H9 (cell line): Measurements from ENCODE around the gene ERC2. TPM values are rescaled to one million over a fixed set of nuclear protein-coding genes. Genes with fewer than 3 reads are reported as not detected.

Experiments
- DNase-seq: peaks from one replicate; pipeline ENCODE4 v3.0.0-alpha.2; 2017
- H2AFZ ChIP-seq: one replicate; pipeline ENCODE4 v1.6.1; 2013; ENCODE audit warnings: mild to moderate bottlenecking, low read length, control low read depth, moderate library complexity
- H2AK5ac ChIP-seq: 2 replicates; pipeline ENCODE4 v1.6.1; 2013; ENCODE audit warnings: low read length, control low read depth, mixed read lengths; ENCODE audit not compliant: insufficient read length
- H2BK120ac ChIP-seq: one replicate; pipeline ENCODE4 v1.6.1; 2013; ENCODE audit warnings: low read depth, mild to moderate bottlenecking, low read length, control low read depth, inconsistent platforms; ENCODE audit not compliant: poor library complexity, severe bottlenecking
- H2BK12ac ChIP-seq: 2 replicates; pipeline ENCODE4 v1.6.1; 2013; ENCODE audit warnings: low read length, control low read depth, mixed read lengths, low read depth; ENCODE audit not compliant: insufficient read length
- H2BK15ac ChIP-seq: 2 replicates; pipeline ENCODE4 v1.6.1; 2013; ENCODE audit warnings: low read depth, low read length, control low read depth
- H2BK20ac ChIP-seq: one replicate; pipeline ENCODE4 v1.6.1; 2013; ENCODE audit warnings: low read depth, mild to moderate bottlenecking, low read length, control low read depth, inconsistent platforms; ENCODE audit not compliant: poor library complexity, severe bottlenecking
- H2BK5ac ChIP-seq: 2 replicates; pipeline ENCODE4 v1.6.1; 2013; ENCODE audit warnings: low read length, control low read depth, mixed read lengths; ENCODE audit not compliant: insufficient read length
- H3K14ac ChIP-seq: 2 replicates; pipeline ENCODE4 v1.6.1; 2013; ENCODE audit warnings: low read length, control low read depth; ENCODE audit not compliant: insufficient read depth
- H3K18ac ChIP-seq: 2 replicates; pipeline ENCODE4 v1.6.1; 2013; ENCODE audit warnings: low read depth, mild to moderate bottlenecking, mixed read lengths, low read length, control low read depth; ENCODE audit not compliant: insufficient read length
- H3K23ac ChIP-seq: 2 replicates; pipeline ENCODE4 v1.6.1; 2013; ENCODE audit warnings: low read length, control low read depth, mixed read lengths, low read depth; ENCODE audit not compliant: insufficient read length
- H3K23me2 ChIP-seq: 2 replicates; pipeline ENCODE4 v1.6.1; 2013; ENCODE audit warnings: low read depth, mild to moderate bottlenecking, mixed read lengths, low read length, control low read depth; ENCODE audit not compliant: insufficient read length, poor library complexity, severe bottlenecking
- H3K27ac ChIP-seq: 2 replicates; pipeline ENCODE4 v1.5.1; 2013; ENCODE audit warnings: low read length, control low read depth, mixed read lengths, low read depth; ENCODE audit not compliant: insufficient read length
- H3K27me3 ChIP-seq: 2 replicates; pipeline ENCODE4 v1.6.1; 2013; ENCODE audit warnings: low read length, control low read depth, inconsistent platforms; ENCODE audit not compliant: insufficient read depth
- H3K4ac ChIP-seq: 2 replicates; pipeline ENCODE4 v1.6.1; 2013; ENCODE audit warnings: low read depth, mild to moderate bottlenecking, control low read depth, inconsistent platforms, low read length, moderate library complexity
- H3K4me1 ChIP-seq: 2 replicates; pipeline ENCODE4 v1.6.1; 2013; ENCODE audit warnings: low read length, control low read depth, inconsistent platforms; ENCODE audit not compliant: insufficient read depth
- H3K4me2 ChIP-seq: 2 replicates; pipeline ENCODE4 v1.6.1; 2013; ENCODE audit warnings: low read length, control low read depth, mixed read lengths; ENCODE audit not compliant: insufficient read length, insufficient read depth
- H3K56ac ChIP-seq: 2 replicates; pipeline ENCODE4 v1.6.1; 2013; ENCODE audit warnings: low read depth, mild to moderate bottlenecking, mixed read lengths, low read length, control low read depth; ENCODE audit not compliant: insufficient read length
- H3K79me1 ChIP-seq: 2 replicates; pipeline ENCODE4 v1.6.1; 2013; ENCODE audit warnings: low read depth, mild to moderate bottlenecking, moderate library complexity, low read length, control low read depth, inconsistent platforms; ENCODE audit not compliant: insufficient read depth, poor library complexity, severe bottlenecking
- H3K79me2 ChIP-seq: 2 replicates; pipeline ENCODE4 v1.6.1; 2013; ENCODE audit warnings: low read length, control low read depth, inconsistent platforms; ENCODE audit not compliant: insufficient read depth
- H3K9ac ChIP-seq: 2 replicates; pipeline ENCODE4 v1.6.1; 2013; ENCODE audit warnings: low read length, control low read depth, mixed read lengths; ENCODE audit not compliant: insufficient read length; ENCODE audit errors: extremely low read depth
- H3K9me3 ChIP-seq: one replicate; pipeline ENCODE4 v1.6.1; 2013; ENCODE audit warnings: low read depth, low read length, inconsistent platforms; ENCODE audit not compliant: control insufficient read depth
- H3T11ph ChIP-seq: one replicate; pipeline ENCODE4 v1.6.1; 2013; ENCODE audit warnings: mild to moderate bottlenecking, low read length, control low read depth, inconsistent platforms
- H4K20me1 ChIP-seq: one replicate; pipeline ENCODE4 v1.6.1; 2013; ENCODE audit not compliant: control insufficient read depth, insufficient read length, insufficient read depth
- H4K5ac ChIP-seq: 2 replicates; pipeline ENCODE4 v1.6.1; 2013; ENCODE audit warnings: low read depth, mild to moderate bottlenecking, mixed read lengths, low read length, control low read depth; ENCODE audit not compliant: insufficient read length
- H4K8ac ChIP-seq: replicated peaks from 2 replicates; pipeline ENCODE4 v1.6.1; 2013; ENCODE audit warnings: low read length, control low read depth, mixed read lengths, low read depth; ENCODE audit not compliant: insufficient read length
- H4K91ac ChIP-seq: 2 replicates; pipeline ENCODE4 v1.6.1; 2013; ENCODE audit warnings: low read depth, mild to moderate bottlenecking, moderate library complexity, mixed read lengths, low read length, control low read depth; ENCODE audit not compliant: insufficient read length
- H3K27ac Mint-ChIP-seq, 3 experiments: 2 replicates in 2 of 3; 3 replicates in 1 of 3; pipeline ENCODE4 v1.8.0; 2020 to 2021; ENCODE audit warnings: mixed read lengths in 3 of 3, mild to moderate bottlenecking in 1 of 3, moderate library complexity in 1 of 3
- H3K27me3 Mint-ChIP-seq: 2 replicates; pipeline ENCODE4 v1.8.0; 2021; ENCODE audit warnings: low read depth, mild to moderate bottlenecking, moderate library complexity, mixed read lengths
- H3K36me3 Mint-ChIP-seq, 3 experiments: 2 replicates in 2 of 3; 3 replicates in 1 of 3; pipeline ENCODE4 v1.8.0; 2020 to 2021; ENCODE audit warnings: low read depth in 3 of 3, mixed read lengths in 3 of 3; ENCODE audit not compliant: insufficient read depth in 1 of 3
- H3K4me1 Mint-ChIP-seq, 2 experiments: 2 replicates each; pipeline ENCODE4 v1.8.0; 2020; ENCODE audit warnings: mixed read lengths in 2 of 2
- H3K4me3 Mint-ChIP-seq, 2 experiments: 2 replicates in 1 of 2; 3 replicates in 1 of 2; pipeline ENCODE4 v1.8.0; 2020 to 2021; ENCODE audit warnings: mild to moderate bottlenecking in 2 of 2, mixed read lengths in 2 of 2, moderate library complexity in 1 of 2
- H3K9me3 Mint-ChIP-seq, 2 experiments: 2 replicates in 1 of 2; 3 replicates in 1 of 2; pipeline ENCODE4 v1.8.0; 2020; ENCODE audit warnings: mild to moderate bottlenecking in 2 of 2, mixed read lengths in 2 of 2, moderate library complexity in 1 of 2
- CTCF ChIP-seq: fragments of 200-600 bp; sonication (generic); conservative IDR thresholded peaks from 3 replicates; pipeline ENCODE4 v1.8.0; 2021; ENCODE audit warnings: antibody characterized with exemption, mild to moderate bottlenecking
- WGBS: extraction: QIAGEN DNeasy Blood & Tissue Kit; methylation state at CpG from one replicate; pipeline ENCODE4 v1.1.7; 2013; ENCODE audit warnings: missing lambda C conversion rate, low lambda C conversion rate, mixed read lengths; ENCODE audit not compliant: insufficient read length; ENCODE audit errors: extremely low coverage; 5-methylcytosine and 5-hydroxymethylcytosine counted together
- total RNA-seq: library from RNA; stranded (reverse); gene quantifications from 2 replicates; pipeline ENCODE4 v1.2.1, GENCODE V29; 2021

The ERC2 gene
- total RNA-seq, 1 experiment from 2014 or later: 15.4 TPM

- H3K4me1 ChIP-seq: peaks cover 4% of the 10 kb centered on the region; the same call in 1 of the 2 replicates
- H3K27ac ChIP-seq: no peak overlapping the region
Measured at GRCh38 chr3:56309465-56309864, 158.8 kb downstream of the ERC2 start.

More at GRCh38 chr3:56309465-56309864, 158.8 kb downstream of the ERC2 start:
- H3T11ph ChIP-seq: no peak overlapping the region
- no peak overlapping the region for H3K18ac ChIP-seq
- no peaks in the 10 kb centered on the region; the same call in 1 of the 2 replicates for H3K27me3 ChIP-seq
- no peak overlapping the region for H2BK15ac ChIP-seq
- WGBS: no CpG with 5 or more reads among the region's 3 CpGs
- H3K14ac ChIP-seq: no peak overlapping the region
- H3K4me2 ChIP-seq: no peak overlapping the region
- no peak overlapping the region for H2AK5ac ChIP-seq
- H2AFZ ChIP-seq: no peak overlapping the region
- H2BK20ac ChIP-seq: no peak overlapping the region
- no peak for DNase-seq
- H4K8ac ChIP-seq: no peak overlapping the region
- no peak for TF ChIP-seq CTCF
- H4K91ac ChIP-seq: no peak overlapping the region
- no peaks in the 10 kb centered on the region for H4K20me1 ChIP-seq
- no peaks in the 10 kb centered on the region for H3K9me3 ChIP-seq
- Mint-ChIP-seq H3K4me1 (peaks cover 5 to 13% of the 10 kb centered on the region in 2 experiments), H3K9me3 (no peaks in the 10 kb centered on the region), H3K27ac (peak overlapping the region in 2 of 3 experiments; percentile 68 to 76; a peak in 3 of 7 replicates), H3K36me3 (0 out of 7 replicates have a peak, but pooled peaks cover 0 to 2% (median 0%) of the 10 kb centered on the region in 3 experiments), H3K27me3 (no peaks in the 10 kb centered on the region), H3K4me3 (no peak overlapping the region; a peak in 2 of 5 replicates)
- no peak overlapping the region for H4K5ac ChIP-seq
- H3K9ac ChIP-seq: no peak overlapping the region
- no peak overlapping the region for H2BK12ac ChIP-seq
- H2BK120ac ChIP-seq: no peak overlapping the region
- no peak overlapping the region for H3K23ac ChIP-seq
- H2BK5ac ChIP-seq: no peak overlapping the region
- no peak overlapping the region for H3K56ac ChIP-seq
- H3K23me2 ChIP-seq: no peaks in the 10 kb centered on the region
- peaks cover 3% of the 10 kb centered on the region for H3K79me1 ChIP-seq
- H3K4ac ChIP-seq: no peak overlapping the region
- H3K79me2 ChIP-seq: no peaks in the 10 kb centered on the region
